RPMI8226 (cell line): Measurements from ENCODE around the gene PLCH1.

Source experiments
- DNase-seq: peaks from one replicate; pipeline ENCODE4 v3.0.0-alpha.2; 2015

Gene PLCH1

DNA sequence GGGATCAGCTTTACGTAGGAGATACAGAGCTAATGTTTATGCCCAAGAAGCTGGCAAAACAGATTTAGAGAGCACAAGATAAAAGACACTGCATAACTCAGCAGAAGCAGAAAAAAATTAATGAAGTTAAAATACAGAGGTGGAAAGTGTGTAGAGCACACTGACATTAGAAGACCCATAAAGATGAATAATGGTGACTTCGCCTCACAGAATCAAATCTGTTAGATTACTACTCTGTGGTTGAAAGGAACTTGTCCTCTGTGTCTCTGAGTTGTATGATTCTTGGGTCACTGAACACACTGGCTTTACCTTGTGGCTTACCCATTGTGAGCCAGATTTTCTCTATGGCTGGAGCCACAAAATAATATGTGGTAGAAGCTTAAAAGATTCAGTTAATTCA is 224.4 kb downstream of the PLCH1 start:
- no peak for DNase-seq

DNA sequence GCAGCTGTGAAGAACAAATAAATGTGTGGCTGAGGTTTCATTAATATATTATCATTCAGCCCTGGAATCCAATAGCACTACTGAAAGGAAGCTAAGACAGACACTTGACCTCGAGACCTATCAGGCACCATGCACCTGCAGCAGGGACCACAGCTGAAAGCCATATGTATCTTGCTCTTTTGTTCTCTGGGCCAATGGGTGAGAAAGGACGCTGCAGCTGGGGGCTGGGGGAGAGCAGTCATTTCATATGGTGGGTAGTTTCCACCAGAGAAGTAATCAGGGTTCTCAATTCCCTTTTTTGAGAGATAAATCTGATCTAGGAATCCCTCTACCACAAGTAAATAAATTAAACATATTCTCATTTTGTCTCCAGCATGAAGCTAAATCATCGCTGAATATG is 225.8 kb downstream of the PLCH1 start:
- DNase-seq, result no peak

DNA sequence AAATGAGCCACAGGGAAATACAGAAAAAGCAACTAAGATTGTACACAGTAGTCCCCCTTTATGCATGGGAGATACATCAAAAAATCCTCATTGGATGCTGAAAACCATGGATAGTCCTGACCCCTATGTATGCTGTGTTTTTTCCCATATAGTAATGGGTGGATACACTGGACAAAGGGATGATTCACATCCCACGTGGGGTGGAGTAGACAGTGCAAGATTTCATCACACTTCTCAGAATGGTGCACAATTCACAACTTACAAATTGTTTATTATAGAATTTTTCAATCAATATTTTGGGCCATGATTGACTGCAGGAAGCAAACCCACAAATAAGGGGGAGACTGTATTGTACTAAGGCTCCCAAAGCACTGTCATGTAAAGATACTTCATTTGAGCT is 227.0 kb downstream of the PLCH1 start:
- DNase-seq, result no peak

DNA sequence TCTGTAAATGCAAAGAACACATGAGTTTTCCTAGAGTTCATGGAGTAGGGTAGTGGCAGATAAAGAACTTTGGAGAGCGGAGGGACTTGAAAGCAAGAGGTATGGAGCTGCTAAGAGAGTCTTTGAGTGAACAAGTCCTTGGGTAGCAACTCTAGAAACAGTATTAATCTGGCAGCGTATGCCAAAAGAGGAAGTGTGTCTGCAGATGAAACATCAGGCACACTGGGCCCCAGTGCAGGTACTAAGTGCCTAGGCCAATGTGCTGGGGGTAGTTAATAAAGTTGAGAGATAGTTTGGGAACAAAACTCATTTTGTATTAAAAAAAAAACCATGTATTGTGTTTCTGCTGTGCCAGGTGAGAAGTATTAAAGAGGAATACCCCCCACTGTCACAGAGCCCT is 228.4 kb downstream of the PLCH1 start:
- no peak for DNase-seq

DNA sequence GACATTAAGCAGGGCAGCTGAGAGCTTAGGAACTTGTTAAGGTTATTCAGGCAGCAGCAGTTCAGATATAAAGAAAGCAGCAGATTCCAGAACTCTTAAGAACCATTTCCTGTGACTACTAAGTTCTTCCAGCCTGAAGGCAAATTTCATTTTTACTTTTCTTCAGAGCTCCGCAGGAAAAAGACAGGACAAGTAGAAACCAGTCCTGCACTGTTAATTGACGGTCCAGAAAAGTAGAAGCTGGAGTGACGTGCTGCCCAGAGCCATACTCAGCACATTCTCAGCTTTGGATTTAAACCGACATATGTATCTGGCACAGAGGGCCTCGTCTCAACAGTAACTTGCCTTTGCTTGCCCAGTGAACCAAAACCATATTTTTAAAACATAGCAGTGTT is 232.0 kb downstream of the PLCH1 start:
- no peak for DNase-seq

DNA sequence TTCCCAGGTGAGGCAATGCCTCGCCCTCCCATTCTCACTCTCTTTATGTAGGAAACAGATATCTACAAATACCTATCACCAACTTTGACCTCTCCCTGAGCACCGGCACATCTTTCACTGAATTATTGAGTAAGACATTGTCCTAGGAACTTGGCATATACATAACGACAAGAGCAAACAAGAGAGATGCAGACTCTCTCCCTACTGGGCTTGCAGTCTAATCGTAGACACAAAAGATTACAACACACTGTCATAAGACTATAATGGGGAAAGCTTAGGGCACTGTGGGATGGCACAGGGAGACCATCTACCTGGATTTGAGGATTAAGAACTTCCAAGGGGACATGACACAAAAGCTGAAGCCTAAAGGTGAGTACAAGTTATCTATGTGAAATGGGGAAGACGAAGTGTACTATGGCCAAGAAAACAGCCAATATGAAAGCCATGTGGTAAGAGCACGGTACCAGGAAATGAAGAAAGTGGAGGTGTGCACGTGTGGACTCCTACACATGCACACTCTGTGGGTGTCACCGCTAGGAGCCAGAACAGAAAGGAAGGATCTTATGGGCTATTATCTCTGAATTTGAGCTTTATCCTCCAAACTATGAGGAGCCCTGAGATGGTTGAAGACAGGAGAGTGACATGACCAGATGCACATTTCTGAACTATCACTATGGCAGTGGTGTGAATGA is 232.6 kb downstream of the PLCH1 start:
- no peak for DNase-seq

DNA sequence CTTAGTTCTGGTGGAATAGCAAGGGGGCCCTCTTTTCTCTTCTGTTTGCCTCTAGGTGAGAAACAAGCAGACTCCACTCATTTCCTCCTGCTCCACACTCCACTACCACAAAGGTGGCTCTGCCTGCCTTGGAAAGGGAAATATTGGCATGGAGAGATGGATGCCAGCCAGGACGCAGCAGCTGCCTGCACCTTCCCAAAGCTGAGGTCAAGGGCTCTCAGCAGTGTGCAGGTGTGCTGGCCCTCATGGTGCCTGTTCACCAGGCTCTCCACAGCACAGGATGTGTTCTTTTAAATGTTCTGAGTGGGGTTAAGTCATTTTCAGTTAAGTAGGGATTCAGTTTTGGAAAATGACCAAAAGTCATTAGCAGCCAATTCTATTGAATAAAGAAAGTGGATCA is 240.2 kb downstream of the PLCH1 start:
- no peak for DNase-seq

DNA sequence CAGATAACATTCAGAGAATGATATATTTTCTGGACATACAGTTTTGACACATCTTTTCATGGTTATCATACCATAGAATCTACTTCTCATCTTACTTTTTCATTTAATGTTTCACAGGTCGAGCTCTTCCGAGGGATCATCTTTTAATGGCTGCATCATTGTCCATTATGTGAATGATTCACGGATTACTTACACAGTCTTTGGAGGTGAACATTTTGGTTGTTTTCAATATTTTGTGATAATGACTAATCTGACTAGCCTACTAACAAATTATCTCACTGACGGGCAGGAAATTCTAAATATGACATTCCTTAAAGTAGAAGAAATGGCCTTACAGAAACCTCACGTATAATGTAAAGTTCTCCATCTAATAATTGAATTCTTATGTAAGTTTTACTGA is 242.2 kb downstream of the PLCH1 start:
- DNase-seq, result no peak

DNA sequence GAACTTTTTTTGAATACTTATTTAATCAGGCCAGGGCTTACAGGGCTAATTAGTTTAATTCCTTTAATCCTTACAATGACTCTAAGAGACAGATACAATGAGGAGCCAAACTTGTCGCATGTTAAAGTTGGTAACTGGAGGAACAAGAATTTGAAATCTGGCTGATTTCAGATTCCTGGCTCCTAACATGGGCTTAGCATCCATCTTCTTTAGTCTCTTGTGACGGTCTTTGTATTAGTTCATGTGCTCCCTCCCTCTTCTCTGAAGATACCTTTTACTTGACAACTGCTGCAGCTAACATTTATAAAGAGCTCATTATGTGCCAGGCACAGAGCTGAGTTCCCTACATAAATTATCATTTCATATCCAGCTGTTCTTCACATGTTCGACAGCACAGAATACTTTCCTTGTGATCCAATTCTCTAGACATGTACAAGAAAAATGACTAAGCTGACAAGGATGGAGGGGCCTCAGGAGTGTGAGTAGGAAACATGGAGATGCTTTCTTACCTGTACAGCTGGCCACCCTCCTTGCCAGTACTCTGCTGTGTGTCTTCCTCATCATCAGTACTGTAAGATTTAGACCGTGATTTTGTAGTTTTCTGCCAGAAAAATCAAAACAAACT is 244.6 kb downstream of the PLCH1 start:
- DNase-seq, result no peak

DNA sequence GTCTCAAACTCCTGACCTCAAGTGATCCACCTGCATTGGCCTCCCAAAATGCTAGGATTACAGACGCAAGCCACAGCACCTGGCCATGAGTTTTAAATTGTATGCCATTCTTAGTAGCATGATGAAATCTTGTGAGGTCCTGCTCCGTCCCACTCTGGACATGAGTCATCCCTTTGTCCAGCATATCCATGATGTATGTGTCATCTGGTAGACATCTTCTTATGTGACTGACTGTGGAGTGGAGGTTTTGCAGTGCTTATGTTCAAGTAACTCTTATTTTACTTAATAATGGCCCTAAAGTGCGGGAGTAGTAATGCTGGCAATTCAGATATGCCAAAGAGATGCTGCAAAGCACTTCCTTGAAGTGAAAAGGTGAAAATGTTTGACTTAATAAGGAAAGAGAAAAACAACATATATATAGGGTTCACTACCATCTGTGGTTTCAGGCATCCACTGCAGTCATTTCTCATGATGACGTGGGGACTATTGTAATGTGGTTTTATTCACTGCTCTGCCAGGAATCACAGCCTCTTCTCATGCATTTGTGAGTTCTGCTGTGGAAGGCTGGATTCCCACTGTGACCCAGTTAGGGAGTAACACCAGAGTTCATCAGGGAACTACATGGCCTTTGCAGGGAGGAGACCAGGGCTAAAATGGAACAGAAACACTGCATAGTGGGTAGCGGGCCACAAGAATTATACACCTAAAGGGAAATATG is 246.8 kb downstream of the PLCH1 start:
- no peak for DNase-seq

DNA sequence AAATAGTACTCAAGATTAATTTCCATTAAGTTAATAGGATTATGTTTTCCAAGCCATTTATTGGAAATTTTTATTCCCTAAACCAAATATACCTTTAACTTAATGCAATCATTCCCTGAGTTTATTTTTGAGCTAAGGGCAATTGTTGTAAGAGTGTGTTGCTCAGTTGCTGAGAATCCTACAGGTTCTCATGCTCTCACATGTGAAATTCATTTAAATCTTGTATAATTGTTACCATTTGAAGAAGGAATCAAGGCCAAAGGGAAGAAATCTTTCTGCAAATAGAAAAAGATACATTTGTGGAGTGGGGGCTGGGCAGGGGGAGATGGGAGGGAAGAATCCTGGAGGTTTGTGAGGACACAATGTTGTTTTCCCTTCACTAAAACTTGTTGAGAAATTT is 248.7 kb downstream of the PLCH1 start:
- DNase-seq, result no peak

DNA sequence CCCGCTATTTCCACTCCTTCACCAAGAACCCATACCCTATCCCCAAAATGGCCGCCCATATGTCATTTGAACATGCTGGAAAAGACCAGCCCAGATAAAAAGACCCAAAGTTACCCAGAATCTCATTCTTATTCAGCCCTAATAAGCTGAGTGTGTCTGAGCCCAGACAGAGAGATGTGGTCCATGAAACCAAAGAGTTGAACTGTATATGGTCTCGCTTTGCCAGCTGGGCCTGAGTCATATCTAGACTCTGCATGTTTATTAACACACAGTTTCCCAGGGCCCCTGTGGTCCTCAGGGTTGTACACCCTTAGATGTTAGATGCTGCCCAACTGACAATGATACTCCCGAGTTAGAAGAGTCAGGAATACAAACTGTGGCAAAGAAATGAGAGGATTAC is 249.5 kb downstream of the PLCH1 start:
- no peak for DNase-seq

DNA sequence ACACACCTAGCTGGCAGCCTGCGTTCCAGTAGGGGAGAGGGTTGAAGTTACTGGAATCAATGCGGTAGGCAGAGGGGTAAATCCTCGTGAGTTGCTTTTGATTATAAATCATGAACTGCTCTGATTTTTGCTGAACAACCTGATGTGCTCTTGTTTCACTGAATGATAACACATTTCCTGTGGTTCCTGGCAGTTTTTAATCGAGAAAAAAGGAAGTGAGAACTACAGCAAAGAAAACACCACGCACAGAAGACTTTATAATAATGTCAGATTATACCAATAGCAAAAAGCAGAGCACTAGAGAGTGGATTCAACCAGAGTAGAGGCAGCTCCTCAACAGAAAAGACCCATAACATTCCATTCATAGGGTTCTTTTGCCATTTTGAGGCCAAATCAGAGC is 250.5 kb downstream of the PLCH1 start:
- DNase-seq, result peak; percentile 57

DNA sequence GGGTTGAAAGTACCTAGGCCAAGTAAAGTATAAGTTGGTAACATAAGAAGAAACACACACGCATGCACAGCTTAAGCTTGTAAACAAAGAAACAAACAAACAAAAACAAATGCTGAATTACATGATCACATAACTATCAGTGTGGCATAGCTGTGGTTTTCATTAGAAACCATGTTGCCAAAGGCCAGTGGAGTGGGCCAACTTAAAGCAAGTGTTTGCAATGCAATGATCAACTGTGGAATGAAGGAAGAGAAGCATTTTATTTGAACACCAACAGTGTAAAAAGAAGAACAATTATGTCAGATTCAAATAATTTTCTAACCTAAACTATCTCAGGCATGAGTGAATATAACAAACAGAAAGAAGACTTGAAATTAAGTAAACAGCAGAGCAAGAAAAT is 252.0 kb downstream of the PLCH1 start:
- no peak for DNase-seq

DNA sequence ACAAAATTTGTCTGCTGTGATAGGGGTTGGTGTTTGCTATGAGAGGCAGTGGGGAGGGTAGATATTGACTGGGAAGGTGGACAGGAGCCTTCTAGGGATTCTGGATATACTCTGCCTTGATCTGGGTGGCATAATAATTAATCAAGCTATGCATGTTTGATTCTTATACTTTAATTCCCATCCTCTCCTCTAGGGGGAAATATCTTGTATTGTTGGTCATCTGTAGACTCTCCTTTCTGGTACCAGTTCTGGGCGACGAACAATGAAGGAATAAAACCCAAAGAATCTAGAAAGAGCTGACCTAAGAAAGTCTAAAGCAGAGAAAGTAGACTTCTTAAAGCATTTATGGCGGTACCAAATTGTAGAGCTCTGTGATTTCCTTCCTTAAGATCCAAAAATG is 253.2 kb downstream of the PLCH1 start:
- DNase-seq, result no peak

DNA sequence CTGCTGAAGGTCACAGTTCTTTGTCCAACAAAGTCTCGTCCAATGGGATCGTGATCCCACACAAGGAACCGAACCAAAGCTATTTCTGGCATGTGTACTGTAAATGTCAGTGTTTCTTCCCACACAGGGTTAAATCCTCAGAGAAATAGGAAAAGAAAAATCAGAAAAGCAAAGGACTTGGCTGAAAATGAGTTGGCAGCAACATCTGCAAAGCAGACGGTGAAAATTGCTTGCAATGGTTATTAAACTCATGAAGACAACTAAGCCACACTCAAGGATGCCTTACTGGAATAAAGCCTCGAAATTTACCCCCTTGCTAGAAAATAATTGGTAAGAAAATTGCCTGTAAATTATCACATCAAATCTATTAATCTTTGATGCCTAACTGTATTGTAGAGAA is 256.2 kb downstream of the PLCH1 start:
- DNase-seq, result no peak

DNA sequence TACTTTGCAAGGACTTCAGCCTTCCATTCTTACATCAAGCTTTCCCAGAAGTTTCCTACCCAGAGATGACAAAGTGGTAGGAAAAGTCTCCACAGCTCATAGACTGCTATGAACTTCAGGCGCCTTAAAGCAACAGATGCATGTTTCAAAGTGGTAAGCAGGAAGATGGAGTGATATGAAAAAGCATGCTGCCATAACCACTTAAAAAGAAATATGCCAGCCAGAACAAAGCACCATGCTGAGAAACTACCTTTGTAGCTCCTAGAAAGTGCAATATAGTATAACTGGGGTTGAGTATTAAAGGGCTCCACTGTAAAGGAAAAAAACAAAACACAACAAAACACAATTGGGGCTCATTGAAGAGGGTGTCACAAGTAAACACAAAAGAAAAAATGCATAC is 259.0 kb downstream of the PLCH1 start:
- DNase-seq, result no peak

DNA sequence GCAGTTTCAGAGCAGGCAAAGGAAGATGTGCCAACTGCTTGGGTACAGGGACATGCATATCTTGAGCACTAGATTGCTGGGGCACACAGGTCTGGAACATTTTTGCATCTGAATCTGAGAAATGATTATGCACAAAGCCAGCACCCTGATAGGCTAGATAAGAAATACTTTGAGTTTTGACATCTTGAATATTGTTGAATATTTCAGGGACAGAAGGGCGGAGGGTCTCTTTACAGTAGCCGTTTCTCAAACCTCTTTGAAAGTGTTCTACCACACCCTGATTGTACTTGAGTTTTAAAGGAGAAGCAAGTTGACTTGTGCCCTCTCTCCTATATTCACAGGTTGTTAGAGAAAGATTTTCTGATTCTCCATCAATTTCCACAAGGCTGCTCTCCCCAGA is 263.3 kb downstream of the PLCH1 start:
- no peak for DNase-seq

DNA sequence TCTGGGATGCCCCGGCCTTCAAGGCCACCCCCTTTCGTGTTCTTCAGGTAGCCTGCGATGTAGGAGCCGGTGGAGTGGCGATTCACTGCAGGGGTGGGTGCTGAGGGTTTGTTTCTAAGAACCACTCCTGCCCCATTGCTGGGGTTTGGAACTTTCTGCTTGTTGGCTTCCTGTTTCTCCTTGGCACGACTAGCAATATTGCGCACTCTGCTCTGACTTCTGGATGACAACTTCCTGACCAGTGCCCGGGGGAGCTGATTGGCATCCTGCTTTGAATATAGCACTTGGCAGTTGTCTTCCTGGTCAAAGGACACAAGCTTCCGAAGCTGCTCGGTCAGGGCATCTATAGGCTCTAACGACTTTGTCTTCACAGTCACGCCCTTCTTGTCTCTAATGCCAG is 263.8 kb downstream of the PLCH1 start:
- no peak for DNase-seq

DNA sequence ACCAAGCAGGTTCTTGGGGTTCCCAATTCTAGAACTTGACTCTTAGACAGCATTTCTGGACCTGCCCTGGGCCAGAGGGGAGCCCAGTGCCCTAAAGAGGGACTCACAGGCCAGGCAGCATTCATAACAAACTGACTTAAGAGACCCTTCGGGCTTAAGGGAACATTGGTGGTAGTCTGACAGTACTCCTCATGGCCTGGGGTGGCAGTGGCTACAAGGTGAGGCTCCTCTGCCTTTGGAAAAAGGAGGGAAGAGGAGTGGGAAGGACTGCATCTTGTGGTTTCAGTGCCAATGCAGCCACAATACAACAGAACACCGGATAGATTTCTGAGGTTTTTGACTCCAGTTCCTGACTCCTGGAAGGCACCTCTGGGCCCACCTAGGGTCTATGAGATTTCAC is 279.2 kb downstream of the PLCH1 start:
- no peak for DNase-seq

DNA sequence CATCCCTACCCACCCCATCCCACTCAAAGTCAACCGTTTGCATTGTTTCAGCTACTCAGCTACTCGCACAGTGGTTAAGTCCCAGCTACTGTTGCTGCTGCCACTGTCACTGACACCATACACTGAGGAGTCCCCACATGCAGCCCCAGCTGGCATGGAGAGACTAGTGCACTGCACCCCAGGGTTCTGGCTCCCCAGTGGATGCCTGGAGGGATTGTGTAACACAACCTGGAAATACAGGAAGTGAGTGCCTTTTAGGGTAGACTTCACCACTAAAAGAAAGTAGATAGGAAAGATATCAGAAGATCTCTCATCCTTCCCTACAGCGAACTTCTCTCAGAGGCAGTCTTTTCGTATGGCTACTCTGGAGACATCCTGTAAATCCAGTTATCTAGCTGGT is 282.2 kb downstream of the PLCH1 start:
- DNase-seq, result no peak

DNA sequence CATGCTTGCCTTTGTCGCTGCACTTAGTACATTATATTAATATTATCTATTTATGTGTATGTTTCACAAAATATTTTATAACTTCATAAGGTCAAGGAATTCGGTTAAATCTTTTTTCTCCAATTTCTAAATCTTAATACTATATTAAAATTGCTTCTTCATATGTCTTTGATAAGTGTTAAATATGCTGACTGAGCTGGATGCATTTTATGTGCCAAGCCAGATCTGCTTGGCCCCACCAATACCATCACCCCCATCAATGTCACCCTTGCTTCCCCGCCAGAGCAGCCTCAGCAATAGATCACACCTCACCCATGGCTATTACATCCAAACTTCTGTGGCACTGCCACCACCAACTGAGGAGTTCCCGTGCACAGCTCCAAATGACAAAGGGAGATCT is 287.3 kb downstream of the PLCH1 start:
- DNase-seq, result no peak

DNA sequence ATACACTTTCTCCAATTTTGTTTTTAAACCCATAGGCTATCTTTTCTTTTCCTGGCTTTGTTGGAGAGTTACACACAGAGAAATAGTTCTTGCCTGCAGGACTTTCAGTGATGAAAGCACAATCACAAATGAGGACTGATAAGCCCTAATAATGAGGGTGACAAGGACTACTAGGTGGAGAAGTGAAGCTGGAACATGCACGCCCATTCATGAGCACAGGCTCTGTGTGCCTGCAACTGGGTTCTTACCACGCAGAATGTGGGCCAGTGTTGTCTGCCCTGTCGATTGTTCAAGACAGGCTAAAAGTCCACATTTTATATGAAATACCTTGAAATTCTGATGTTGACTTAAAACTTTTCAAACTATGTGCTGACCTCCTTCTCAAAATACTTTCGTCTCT is 289.1 kb downstream of the PLCH1 start:
- no peak for DNase-seq

DNA sequence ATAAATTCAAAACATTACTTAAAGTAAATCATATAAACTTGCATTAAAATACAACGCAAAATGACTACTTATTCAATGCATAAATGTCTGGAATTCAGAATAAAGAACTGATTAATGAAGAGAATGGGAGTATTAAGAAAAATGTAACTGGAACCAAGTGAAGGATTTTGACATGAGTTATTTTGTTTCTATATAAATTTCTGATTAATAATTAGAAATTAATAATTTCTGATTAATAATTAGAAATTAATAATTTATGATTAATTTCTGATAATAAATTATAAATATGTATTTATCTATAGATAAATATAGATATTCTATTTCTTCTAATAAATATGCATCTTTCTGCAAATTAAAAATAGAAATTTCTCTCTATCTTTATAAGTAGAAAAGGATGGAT is 291.4 kb downstream of the PLCH1 start:
- no peak for DNase-seq
